Activated CD4-positive, alpha-beta T cell treated with anti-CD3 and anti-CD28 coated beads for 4 hours (primary cell): ENCODE results near the gene MAMLD1.

ENCODE experiments used
- DNase-seq, 2 donors: peaks; one replicate each; pipeline ENCODE4 v3.0.0-alpha.2; 2020

MAMLD1 gene

DNA sequence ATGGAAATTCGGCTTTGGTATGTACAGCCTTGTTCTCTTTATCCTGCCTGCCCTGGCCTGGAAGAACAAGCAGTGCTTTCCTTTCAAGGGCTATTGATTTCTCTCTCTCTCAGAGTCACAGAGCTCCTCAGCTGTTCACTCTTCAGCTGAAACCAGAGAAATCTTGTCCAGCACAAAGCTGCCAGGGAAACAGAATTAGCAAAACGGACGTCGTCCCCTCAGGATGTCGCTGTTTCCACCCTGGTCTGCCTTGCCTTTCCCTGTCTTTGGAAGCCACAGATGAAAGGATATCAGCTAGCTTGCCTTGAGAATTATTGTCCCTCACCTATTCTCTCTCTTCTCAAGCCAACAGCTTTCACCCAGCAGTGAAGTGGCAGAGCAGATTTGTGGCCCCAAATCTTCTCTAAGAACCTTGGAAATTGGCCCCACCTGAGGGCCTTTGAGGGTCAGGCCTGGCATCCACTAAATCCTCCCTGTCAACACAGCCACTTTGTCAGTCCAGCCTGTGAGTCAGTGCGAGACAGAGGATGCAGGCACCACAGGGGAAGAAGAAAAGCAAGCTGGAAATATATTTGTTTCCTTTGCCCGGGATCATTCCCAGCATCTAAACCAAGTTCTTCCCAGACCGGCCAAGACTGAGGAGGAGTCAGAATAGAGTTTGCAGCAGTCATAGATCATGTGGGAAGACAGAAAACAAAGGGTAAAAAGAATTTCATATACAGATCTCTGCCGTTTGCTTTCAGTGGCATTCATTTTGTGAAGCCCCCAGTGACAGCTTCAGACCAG is 141.5 kb downstream of the MAMLD1 start:
- DNase-seq, result no peak

DNA sequence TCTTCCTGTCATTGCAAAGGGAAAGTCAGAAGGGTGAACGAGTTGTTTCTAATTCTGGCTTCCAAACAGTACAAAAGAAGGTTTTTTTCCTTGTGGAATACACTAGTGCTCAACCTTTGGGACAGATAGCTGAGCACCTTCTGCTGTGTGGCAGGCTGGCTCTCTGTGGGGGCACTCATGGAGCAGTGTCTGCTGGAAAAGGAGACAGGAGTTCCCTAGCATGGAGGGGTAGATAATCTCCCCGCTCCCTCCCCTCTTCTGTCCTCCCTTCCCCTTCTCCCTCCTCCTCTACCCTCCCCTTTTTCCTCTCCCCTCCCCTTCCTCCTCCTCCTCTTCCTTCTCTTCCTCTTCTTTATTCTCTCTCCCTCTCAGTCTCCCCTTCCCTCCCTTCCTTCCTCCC is 142.9 kb downstream of the MAMLD1 start:
- no peak for DNase-seq

DNA sequence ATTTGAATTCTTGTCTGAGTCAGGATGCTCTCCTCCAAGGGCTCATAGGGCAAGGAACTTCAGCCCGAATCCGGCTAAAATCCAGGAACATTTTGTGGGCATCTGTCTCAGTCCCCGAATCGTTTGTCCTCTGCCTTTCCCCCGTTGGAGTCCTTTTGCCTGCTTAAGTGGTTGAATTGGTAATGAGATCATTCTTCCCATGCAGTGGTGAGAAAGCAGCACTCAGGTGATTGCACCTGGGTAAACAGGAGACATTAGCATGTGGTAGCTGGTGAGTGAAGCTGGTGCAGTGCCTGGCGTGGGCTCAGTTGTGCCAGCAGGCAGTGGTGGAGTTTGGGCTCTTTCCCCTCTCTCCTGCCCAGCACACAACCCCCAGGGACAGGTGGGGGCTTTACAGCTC is 143.4 kb downstream of the MAMLD1 start:
- no peak for DNase-seq

- no peak for DNase-seq
Measured at GRCh38 chrX:150507251-150507856, 144.2 kb downstream of the MAMLD1 start.

DNA sequence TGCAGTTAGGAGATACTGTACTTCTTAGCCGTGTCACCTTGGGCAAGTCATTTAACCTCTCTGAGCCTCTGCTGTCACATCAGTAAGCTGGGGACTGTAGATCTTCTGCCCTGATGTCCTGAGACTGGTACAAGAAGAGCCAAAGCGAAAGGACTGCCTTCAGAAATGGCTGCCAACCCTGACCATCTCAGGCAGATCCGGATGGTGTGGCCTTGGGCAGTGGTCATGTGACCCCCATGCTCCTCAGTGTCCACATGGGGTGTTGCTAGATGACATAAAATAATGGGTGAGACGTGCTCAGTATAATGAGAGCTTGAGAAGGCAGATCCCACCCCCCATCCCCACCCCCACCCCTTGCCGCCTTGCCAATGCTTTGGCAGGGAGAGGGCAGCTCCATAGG is 144.9 kb downstream of the MAMLD1 start:
- DNase-seq, result no peak

DNA sequence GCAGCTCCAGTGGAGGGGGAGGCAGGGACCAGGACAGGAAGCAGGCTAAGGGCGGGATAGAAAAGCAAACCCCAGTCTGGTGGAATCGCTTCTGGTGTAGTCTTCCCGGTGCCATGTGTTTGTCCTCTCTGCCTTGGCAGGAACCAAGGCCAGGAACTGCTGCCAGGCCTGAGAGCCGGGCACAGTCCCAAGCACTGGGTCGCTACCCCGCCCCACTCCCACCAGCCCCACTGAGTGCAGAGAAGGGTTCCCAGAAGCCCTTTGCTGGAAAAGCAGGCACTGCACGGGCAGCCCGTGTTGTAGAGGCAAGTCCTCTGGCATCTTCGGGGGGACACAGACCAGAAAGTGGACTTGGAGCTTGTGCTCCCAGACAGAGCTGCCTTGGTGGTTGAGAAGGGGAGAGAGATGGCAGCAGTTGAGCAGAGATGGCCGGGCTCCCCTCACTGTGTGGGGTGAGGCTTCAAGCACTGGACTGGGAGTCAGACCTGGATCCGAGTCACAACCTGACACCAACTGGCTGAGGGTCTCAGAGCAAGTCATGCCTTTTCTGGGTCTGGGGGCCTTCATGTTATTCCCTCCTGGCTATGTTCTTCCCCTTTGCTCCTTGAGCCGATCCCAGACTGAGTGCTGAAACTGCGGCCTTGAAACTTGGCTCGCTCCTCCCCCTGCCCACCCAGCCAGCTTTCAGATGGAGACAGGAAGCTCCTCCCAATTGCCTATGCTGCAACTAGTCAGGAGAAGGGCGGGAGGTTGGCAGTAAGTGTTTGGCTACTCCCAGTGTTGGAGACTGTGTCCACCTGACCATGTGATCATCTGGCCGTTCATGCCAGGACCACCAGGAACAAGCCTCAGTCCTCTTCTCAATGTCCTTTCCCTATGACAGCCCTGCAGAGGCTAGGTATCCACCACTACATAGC is 145.6 kb downstream of the MAMLD1 start:
- no peak for DNase-seq

DNA sequence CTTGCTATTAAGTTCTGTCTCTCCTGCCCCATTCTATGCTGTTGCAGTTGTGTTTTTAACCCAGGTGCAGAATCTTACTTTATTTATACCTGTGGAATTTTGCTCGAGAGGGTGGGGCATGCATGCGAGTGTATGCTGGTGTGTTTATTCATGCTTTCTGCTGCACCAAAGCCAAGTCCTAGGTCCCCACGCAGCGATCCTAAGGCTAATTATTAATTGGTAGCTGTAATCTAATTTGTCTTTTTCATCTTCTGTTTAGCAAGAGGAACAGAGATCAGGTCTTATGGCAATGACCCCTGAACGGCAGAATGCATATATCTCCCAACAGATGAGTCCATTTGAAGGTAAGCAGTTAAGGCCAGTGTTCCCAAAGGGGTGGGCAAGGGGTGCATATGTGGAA is 146.6 kb downstream of the MAMLD1 start:
- DNase-seq, result no peak

DNA sequence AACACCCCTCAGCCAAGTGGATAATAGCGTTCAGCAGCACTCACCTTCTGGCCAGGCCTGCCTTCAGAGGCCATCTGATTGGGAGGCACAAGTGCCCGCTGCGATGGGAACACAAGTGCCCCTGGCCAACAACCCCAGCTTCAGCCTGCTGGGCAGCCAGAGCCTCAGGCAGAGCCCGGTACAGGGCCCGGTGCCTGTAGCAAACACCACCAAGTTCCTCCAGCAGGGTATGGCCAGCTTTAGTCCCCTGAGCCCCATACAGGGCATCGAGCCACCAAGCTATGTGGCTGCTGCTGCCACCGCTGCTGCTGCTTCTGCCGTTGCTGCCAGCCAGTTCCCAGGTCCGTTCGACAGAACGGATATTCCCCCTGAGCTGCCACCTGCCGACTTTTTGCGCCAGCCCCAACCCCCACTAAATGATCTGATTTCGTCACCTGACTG is 149.4 kb downstream of the MAMLD1 start:
- DNase-seq, result no peak

- no peak for DNase-seq
Measured at GRCh38 chrX:150513544-150513943, 150.4 kb downstream of the MAMLD1 start.

DNA sequence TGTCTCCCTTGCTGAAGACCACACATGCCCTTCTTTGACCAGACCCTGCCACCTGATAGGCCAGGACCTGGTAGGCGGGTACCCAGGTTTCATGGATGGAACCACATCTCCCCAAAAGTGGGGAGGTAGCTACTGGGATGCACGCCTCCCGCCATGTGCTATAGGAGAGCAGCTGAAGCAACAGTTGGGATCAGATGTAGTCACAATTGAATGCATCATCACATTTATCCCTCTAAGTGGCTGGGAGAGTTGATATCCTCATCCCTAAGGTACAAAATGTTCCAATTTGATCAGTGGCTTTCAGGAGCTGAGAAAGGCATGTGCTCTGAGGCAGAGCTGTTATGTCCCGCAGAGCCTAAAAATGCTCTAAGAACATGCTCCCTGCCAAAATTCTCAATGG is 151.3 kb downstream of the MAMLD1 start:
- no peak for DNase-seq

GRCh38 chrX:150515801-150516200 is 152.7 kb downstream of the MAMLD1 start:
- DNase-seq, result no peak

DNA sequence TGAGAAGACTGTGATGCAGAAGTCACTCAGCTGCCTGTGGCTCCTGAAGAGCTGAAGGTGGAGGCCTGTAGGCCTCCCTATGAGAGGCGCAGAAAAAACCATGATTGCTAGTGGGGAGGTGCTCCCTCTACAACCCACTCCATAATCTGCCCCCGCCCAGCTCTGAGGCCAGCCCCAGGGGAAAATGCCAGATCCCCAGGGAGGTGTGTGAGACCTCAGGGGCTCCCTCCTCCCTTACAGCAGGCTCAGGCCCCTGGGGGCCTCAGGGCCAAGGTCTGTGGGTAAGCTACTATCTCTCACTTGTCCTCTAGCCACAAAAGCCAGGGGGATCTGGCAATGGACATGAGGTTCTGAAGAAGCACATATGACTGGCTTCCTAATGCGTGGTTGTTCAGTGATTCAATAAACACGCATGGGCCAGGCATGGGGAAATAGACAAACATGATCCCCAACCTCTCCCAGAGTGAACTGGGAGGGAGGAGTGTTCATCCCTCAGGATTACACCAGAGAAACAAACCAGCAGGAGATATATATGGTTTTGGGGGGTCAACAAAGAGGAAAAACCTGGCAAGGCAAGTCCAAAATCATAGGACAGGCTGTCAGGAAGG is 154.3 kb downstream of the MAMLD1 start:
- DNase-seq, result no peak

DNA sequence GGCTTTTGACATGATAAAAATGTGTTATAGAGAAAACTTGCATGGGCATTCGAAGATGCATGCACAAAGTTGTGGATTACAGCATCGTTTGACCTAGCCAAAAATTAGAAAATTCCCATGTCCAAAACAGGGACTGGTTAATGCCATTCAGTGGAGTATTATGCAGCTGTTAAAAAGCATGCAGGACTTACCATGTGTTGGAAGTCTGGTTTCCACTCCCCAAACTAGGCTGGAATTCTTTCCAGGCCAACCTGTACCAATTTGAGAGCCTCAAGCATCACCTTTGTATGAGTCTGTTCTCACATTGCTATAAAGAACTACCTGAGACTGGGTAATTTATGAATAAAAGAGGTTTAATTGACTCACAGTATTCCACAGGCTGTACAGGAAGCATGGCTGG is 159.4 kb downstream of the MAMLD1 start:
- no peak for DNase-seq

GRCh38 chrX:150525061-150525919 is 162.2 kb downstream of the MAMLD1 start:
- DNase-seq, result no peak

DNA sequence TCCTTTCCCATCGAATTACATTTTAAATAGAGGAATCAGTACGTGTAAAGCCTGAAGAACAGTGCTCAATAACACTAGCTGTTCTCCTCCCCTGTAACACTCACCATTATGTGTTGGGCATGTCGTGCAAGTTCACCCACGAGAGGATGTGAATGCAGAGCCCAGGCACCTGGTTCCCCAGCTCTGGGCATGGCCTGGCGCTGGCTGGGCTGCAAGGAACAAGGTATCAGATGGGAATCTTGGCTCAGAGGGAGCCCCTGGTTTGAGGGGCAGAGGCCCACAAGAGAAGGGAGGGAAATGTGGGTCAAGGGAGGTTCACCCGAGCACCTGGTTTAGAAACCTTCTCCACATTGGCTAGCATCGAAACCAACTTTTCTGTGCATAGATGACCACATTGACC is 163.6 kb downstream of the MAMLD1 start:
- no peak for DNase-seq

DNA sequence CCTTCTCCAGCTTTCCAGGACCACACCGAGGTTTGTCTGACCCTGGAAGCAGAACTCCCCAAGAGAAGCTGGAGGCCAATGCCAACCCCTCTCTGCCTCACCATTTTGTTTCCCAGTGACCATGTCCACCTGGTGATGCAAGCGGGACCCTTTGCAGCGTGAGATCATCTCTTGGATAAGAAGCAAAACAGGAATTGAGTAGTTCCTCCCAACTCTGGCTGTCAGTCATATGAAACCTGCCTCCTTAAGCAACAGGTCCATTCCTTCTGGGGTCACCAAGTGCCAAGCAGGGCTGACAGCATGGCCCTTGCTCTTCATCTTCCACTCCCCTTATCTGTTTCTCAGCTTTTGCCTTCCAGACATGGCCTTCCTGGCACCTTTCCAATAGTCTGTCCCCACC is 164.0 kb downstream of the MAMLD1 start:
- DNase-seq, result no peak

DNA sequence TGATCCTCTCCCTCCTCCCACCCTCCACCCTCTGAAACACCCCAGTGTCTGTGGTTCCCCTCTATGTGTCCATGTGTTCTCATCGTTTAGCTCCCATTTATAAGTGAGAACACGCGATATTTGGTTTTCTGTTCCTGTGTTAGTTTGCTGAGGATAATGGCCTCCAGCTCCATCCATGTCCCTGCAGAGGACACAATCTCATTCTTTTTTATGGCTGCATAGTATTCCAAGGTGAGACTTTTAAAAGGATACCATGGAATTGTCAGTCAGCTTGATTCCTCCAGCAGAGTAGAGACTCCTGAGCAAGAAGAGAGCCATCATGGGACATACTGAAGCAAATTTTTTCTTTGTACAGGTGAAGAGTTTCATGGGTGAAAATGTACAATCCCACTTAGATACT is 166.5 kb downstream of the MAMLD1 start:
- DNase-seq, result no peak

- no peak for DNase-seq
Measured at GRCh38 chrX:150530821-150531220, 167.7 kb downstream of the MAMLD1 start.

GRCh38 chrX:150531467-150531866 is 168.3 kb downstream of the MAMLD1 start:
- no peak for DNase-seq

DNA sequence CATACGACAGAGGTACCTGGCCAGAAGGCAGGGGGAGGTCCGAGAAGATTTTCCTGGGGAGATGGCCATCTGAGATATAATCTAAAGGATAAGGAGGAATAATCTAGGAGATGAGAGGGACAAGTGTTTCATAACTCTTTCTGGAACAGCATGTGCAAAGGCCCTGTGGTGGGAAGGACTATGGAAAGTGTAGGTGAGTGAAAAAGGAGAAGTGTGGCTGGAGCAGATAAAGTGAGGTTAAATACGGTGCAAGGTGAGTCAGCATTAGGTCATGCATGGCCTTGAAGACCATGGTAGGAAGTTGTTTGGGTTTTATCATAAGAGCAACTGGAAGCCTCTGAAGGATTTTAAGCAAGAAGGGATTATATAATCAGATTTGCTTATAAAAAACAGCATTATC is 170.7 kb downstream of the MAMLD1 start:
- DNase-seq, result no peak

GRCh38 chrX:150536455-150537116 is 173.5 kb downstream of the MAMLD1 start:
- no peak for DNase-seq

DNA sequence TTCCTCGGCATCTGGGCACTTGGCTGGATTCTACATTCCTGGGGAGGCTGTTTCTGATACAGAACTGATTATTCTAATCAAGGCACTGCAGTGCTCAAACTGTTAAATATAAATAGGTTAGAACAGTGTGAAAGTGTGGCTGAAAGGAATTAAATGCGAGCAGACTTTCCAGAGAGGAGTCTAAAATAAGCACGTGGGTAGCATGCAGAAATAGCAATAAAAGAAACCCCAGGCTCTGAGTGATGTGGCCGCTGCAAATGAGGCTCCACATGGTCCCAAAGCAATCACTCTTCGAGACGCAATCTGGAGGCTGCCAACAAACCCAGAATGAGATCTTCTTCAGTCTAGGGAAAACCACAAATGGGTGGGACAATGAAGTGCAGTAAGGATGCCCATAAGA is 174.7 kb downstream of the MAMLD1 start:
- DNase-seq, result no peak
